GM18517 (cell line): ENCODE results near the gene KRTAP5-11.
"Not testable (repeated sequence)": the region's sequence is repeated elsewhere in the genome, so short reads cannot be mapped to it uniquely, and the experiment has no call there.

ENCODE experiments used
- ATAC-seq: cut with Tn5 transposase; IDR thresholded peaks from one replicate; pipeline ENCODE4 v1.9.1; 2021; ENCODE audit warnings: mild to moderate bottlenecking, moderate library complexity; ENCODE audit not compliant: unreplicated experiment

KRTAP5-11 gene

GRCh38 chr11:71582309-71582895 lies at the start of gene KRTAP5-11:
TSS of gene KRTAP5-11 (minus strand) at chr11:71582875. CDS start at chr11:71582837, 38 bp downstream.
- ATAC-seq: no peak

GRCh38 chr11:71631551-71631950 lies 48.9 kb upstream of the KRTAP5-11 start:
- ATAC-seq: not testable (repeated sequence)

- not testable (repeated sequence) for ATAC-seq
Measured at GRCh38 chr11:71630071-71630470, 47.4 kb upstream of the KRTAP5-11 start.

- not testable (repeated sequence) for ATAC-seq
Measured at GRCh38 chr11:71628943-71629342, 46.3 kb upstream of the KRTAP5-11 start.

GRCh38 chr11:71623226-71623625 lies 40.6 kb upstream of the KRTAP5-11 start:
- ATAC-seq: not testable (repeated sequence)

- ATAC-seq: not testable (repeated sequence)
Measured at GRCh38 chr11:71622561-71622960, 39.9 kb upstream of the KRTAP5-11 start.

- ATAC-seq: not testable (repeated sequence)
Measured at GRCh38 chr11:71615003-71615402, 32.3 kb upstream of the KRTAP5-11 start.

- ATAC-seq: not testable (repeated sequence)
Measured at GRCh38 chr11:71614366-71614917, 31.8 kb upstream of the KRTAP5-11 start.

- not testable (repeated sequence) for ATAC-seq
Measured at GRCh38 chr11:71613931-71614330, 31.3 kb upstream of the KRTAP5-11 start.

GRCh38 chr11:71611218-71611910 lies 28.7 kb upstream of the KRTAP5-11 start:
- ATAC-seq: not testable (repeated sequence)

- not testable (repeated sequence) for ATAC-seq
Measured at GRCh38 chr11:71608272-71608671, 25.6 kb upstream of the KRTAP5-11 start.

GRCh38 chr11:71607520-71608216 lies 25.0 kb upstream of the KRTAP5-11 start:
- not testable (repeated sequence) for ATAC-seq

GRCh38 chr11:71606853-71607519 lies 24.3 kb upstream of the KRTAP5-11 start:
- ATAC-seq: not testable (repeated sequence)

GRCh38 chr11:71604798-71605488 lies 22.3 kb upstream of the KRTAP5-11 start:
- ATAC-seq: not testable (repeated sequence)

GRCh38 chr11:71603221-71603620 lies 20.5 kb upstream of the KRTAP5-11 start:
- ATAC-seq: not testable (repeated sequence)

GRCh38 chr11:71589546-71589920 lies 6.9 kb upstream of the KRTAP5-11 start:
- ATAC-seq: not testable (repeated sequence)

GRCh38 chr11:71588822-71589545 lies 6.3 kb upstream of the KRTAP5-11 start:
- ATAC-seq: not testable (repeated sequence)

- ATAC-seq: not testable (repeated sequence)
Measured at GRCh38 chr11:71588314-71588713, 5.6 kb upstream of the KRTAP5-11 start.

GRCh38 chr11:71585673-71586072 lies 3.0 kb upstream of the KRTAP5-11 start:
- ATAC-seq: not testable (repeated sequence)

GRCh38 chr11:71582969-71583368 lies 294 bp upstream of the KRTAP5-11 start:
- ATAC-seq: not testable (repeated sequence)
